A673 (cell line): Measurements from ENCODE around the gene MRPL39.

ENCODE experiments used
- EZH2 ChIP-seq: fragments of 200-600 bp; sonication (generic); IDR thresholded peaks from 2 replicates; pipeline ENCODE4 v1.6.1; 2017; ENCODE audit warnings: borderline replicate concordance, low read depth, mild to moderate bottlenecking, mixed read lengths, antibody characterized with exemption, low read length; ENCODE audit not compliant: poor library complexity, severe bottlenecking
- TF ChIP-seq, protein P1 (sequence below): fragments of 300-800, 200-600 bp; sonication (generic); conservative IDR thresholded peaks from 2 replicates; pipeline ENCODE4 v1.5.1; 2017; ENCODE audit warnings: low read depth, mild to moderate bottlenecking, antibody characterized with exemption, low read length, moderate library complexity, mixed read lengths

DNA sequence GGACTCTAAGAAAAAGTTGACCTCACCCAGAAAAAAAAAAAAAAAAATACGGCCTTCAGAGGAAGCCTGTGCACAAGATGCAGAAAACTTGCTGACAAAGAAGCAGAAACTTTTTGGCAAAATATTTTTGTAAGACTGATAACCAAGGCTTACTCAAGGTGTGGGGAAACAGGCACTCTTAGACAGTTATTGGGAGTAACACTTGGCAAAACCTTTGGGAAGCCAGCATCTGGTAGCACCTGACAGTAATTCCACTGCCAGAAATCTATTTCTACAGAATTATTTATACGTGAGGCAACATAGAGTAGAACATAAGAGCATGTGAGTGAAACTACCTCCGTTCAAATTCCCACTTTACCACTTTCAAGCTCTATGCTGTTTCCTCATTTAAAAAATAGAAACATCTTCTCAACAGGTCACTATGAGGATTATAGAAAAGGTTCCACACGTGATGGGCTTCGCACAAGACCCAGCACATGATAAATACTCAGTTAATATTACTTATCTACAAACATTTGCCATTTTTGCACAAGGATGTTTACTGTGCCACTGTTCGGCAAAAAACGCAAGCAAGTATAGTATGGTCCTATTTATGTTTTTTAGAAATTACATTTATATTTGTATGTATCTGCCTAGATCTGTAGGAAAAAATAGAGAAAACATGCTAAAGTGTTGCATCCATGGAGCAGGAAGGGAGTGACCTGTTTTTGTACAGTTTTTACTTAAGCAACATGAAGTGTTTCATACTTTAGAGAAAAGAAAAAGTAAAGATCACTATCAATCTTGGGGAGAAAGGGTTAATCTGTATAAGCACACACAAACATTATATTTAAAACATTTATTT, 22.2 kb downstream of the MRPL39 start:
- TF ChIP-seq, protein P1, sequence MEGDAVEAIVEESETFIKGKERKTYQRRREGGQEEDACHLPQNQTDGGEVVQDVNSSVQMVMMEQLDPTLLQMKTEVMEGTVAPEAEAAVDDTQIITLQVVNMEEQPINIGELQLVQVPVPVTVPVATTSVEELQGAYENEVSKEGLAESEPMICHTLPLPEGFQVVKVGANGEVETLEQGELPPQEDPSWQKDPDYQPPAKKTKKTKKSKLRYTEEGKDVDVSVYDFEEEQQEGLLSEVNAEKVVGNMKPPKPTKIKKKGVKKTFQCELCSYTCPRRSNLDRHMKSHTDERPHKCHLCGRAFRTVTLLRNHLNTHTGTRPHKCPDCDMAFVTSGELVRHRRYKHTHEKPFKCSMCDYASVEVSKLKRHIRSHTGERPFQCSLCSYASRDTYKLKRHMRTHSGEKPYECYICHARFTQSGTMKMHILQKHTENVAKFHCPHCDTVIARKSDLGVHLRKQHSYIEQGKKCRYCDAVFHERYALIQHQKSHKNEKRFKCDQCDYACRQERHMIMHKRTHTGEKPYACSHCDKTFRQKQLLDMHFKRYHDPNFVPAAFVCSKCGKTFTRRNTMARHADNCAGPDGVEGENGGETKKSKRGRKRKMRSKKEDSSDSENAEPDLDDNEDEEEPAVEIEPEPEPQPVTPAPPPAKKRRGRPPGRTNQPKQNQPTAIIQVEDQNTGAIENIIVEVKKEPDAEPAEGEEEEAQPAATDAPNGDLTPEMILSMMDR: no peak
- TF ChIP-seq EZH2: no peak
